Endothelial cell (in vitro differentiated cells): ENCODE results near the gene IGLON5. TPM values are rescaled to one million over a fixed set of nuclear protein-coding genes. Genes with fewer than 3 reads are reported as not detected.

ENCODE experiments used
- DNase-seq: peaks from one replicate; pipeline ENCODE4 v3.0.0; 2021; ENCODE audit warnings: low spot score
- H3K27ac Mint-ChIP-seq: one replicate; pipeline ENCODE4 v1.8.0; 2021; ENCODE audit warnings: mixed read lengths, inconsistent platforms; ENCODE audit not compliant: unreplicated experiment
- H3K27me3 Mint-ChIP-seq: one replicate; pipeline ENCODE4 v1.8.0; 2021; ENCODE audit warnings: mild to moderate bottlenecking, moderate library complexity, mixed read lengths, inconsistent platforms; ENCODE audit not compliant: unreplicated experiment
- H3K36me3 Mint-ChIP-seq: one replicate; pipeline ENCODE4 v1.8.0; 2021; ENCODE audit warnings: mild to moderate bottlenecking, low read depth, mixed read lengths, inconsistent platforms; ENCODE audit not compliant: unreplicated experiment
- H3K4me1 Mint-ChIP-seq: one replicate; pipeline ENCODE4 v1.8.0; 2021; ENCODE audit warnings: mild to moderate bottlenecking, mixed read lengths, inconsistent platforms; ENCODE audit not compliant: unreplicated experiment
- H3K4me3 Mint-ChIP-seq: one replicate; pipeline ENCODE4 v1.8.0; 2021; ENCODE audit warnings: mild to moderate bottlenecking, mixed read lengths, inconsistent platforms; ENCODE audit not compliant: unreplicated experiment
- H3K9me3 Mint-ChIP-seq: one replicate; pipeline ENCODE4 v1.8.0; 2021; ENCODE audit warnings: mixed read lengths, inconsistent platforms; ENCODE audit not compliant: unreplicated experiment
- total RNA-seq: library from RNA; stranded (reverse); fragmentation: NEBNext Ultra II Directional; extraction: Animal tissue kit (Norgen Biotek cat#: 25700); gene quantifications from one replicate; pipeline ENCODE4 v1.2.1, GENCODE V29; 2021; ENCODE audit not compliant: unreplicated experiment
- TF ChIP-seq, protein P1 (sequence below): fragments of 200-600 bp; sonication (generic); IDR thresholded peaks from one replicate; pipeline ENCODE4 v1.5.0; 2021; ENCODE audit warnings: antibody characterized with exemption; ENCODE audit not compliant: unreplicated experiment

The IGLON5 gene
- total RNA-seq, 1 donor from 2014 or later, result 114 TPM

- Mint-ChIP-seq H3K27me3 (peaks cover 16% of the 10 kb centered on the region), H3K4me1 (peaks cover 8% of the 10 kb centered on the region), H3K36me3 (peaks cover 42% of the 10 kb centered on the region), H3K4me3 (peak overlapping the region; percentile 80), H3K27ac (no peak overlapping the region), H3K9me3 (peaks cover 9% of the 10 kb centered on the region)
- TF ChIP-seq, protein P1, sequence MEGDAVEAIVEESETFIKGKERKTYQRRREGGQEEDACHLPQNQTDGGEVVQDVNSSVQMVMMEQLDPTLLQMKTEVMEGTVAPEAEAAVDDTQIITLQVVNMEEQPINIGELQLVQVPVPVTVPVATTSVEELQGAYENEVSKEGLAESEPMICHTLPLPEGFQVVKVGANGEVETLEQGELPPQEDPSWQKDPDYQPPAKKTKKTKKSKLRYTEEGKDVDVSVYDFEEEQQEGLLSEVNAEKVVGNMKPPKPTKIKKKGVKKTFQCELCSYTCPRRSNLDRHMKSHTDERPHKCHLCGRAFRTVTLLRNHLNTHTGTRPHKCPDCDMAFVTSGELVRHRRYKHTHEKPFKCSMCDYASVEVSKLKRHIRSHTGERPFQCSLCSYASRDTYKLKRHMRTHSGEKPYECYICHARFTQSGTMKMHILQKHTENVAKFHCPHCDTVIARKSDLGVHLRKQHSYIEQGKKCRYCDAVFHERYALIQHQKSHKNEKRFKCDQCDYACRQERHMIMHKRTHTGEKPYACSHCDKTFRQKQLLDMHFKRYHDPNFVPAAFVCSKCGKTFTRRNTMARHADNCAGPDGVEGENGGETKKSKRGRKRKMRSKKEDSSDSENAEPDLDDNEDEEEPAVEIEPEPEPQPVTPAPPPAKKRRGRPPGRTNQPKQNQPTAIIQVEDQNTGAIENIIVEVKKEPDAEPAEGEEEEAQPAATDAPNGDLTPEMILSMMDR, result no peak
- DNase-seq, result no peak
These were observed 18.9 kb downstream of the IGLON5 start for GRCh38 chr19:51330366-51330765.

DNA sequence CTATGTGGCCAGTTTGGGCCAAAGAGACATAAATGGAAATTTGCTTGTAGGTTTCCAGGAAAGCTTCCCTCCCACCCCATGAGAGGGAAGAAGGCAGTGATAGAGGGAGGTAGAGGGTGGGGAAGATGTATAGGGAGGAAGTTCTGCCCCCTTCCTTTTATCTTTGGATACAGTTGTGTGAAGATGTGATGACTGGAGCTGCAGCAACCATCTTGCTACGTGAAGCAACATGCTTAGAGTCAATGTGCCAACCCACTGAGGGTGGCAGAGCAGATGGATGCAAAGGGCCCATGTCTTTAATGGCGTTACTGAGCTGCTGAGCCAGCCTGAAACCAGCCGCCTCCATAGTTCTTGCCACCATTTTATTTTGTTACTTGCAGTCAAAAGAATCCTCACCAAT, 19.7 kb downstream of the IGLON5 start:
- peaks cover 8% of the 10 kb centered on the region for H3K4me1 Mint-ChIP-seq
- DNase-seq, result no peak
- no peak overlapping the region for H3K27ac Mint-ChIP-seq
- no peak overlapping the region for H3K4me3 Mint-ChIP-seq
- peaks cover 9% of the 10 kb centered on the region for H3K9me3 Mint-ChIP-seq
- H3K27me3 Mint-ChIP-seq, result peaks cover 10% of the 10 kb centered on the region
- TF ChIP-seq, protein P1, result no peak
- peaks cover 34% of the 10 kb centered on the region for H3K36me3 Mint-ChIP-seq

- TF ChIP-seq, protein P1, result no peak
- H3K4me3 Mint-ChIP-seq, result peak overlapping the region; percentile 66
- DNase-seq, result no peak
- H3K27ac Mint-ChIP-seq, result no peak overlapping the region
- H3K9me3 Mint-ChIP-seq, result peaks cover 9% of the 10 kb centered on the region
- peaks cover 11% of the 10 kb centered on the region for H3K27me3 Mint-ChIP-seq
- H3K4me1 Mint-ChIP-seq, result peaks cover 8% of the 10 kb centered on the region
- H3K36me3 Mint-ChIP-seq, result peaks cover 33% of the 10 kb centered on the region
These were observed 20.3 kb downstream of the IGLON5 start for GRCh38 chr19:51331716-51332115.

DNA sequence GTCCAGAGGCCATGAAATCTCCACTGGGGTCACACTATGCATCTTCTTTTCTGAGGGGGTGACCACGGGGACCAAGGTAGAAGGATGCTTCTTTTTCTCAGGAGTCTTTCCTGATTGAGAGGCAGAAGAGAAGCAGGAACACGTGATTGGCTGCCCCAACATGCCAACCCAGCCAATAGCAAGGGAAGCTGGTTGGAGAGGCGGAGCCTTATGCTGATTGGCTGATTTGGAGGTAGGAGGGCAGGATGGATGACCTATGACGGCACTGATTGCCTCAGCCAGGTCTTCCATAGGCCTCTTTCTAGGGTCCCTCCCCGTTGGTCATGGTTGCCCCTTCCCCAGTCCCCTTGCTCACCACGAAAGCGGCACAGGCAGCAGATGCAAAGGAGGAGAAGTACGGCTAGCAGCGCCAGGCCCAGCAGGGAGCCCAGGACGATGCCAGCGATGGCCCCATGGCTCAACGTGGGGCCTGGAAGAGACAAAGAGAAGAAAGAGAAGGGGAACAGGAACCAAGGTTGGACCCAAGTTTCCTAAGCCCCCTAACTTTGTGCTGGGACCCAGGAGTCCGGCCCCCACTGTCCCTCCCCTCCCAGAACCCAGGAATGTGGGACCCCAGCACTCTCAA, 22.5 kb downstream of the IGLON5 start:
- peaks cover 11% of the 10 kb centered on the region for H3K27me3 Mint-ChIP-seq
- TF ChIP-seq, protein P1, result no peak
- peaks cover 11% of the 10 kb centered on the region for H3K4me1 Mint-ChIP-seq
- H3K4me3 Mint-ChIP-seq, result no peak overlapping the region
- no peak overlapping the region for H3K27ac Mint-ChIP-seq
- H3K36me3 Mint-ChIP-seq, result peaks cover 30% of the 10 kb centered on the region
- H3K9me3 Mint-ChIP-seq, result peaks cover 9% of the 10 kb centered on the region
- no peak for DNase-seq

GRCh38 chr19:51337141-51337860, 25.9 kb downstream of the IGLON5 start:
- Mint-ChIP-seq H3K27ac (no peak overlapping the region), H3K36me3 (peaks cover 12% of the 10 kb centered on the region), H3K9me3 (no peaks in the 10 kb centered on the region), H3K27me3 (peaks cover 13% of the 10 kb centered on the region), H3K4me3 (no peak overlapping the region), H3K4me1 (peaks cover 20% of the 10 kb centered on the region)
- TF ChIP-seq, protein P1, result no peak
- DNase-seq, result no peak
